OCI-M2 (cell line): ENCODE data around the gene MLXIPL.
"Not testable (repeated sequence)": the region's sequence is repeated elsewhere in the genome, so short reads cannot be mapped to it uniquely, and the experiment has no call there.

ENCODE experiments used
- DNase-seq: peaks from one replicate; lab custom pipeline; 2025; ENCODE audit not compliant: unreplicated experiment; lab: John Stamatoyannopoulos, UW

MLXIPL gene

GRCh38 chr7:73582664-73583202, 41.6 kb downstream of the MLXIPL start:
- no peak for DNase-seq

GRCh38 chr7:73581006-73581405, 43.3 kb downstream of the MLXIPL start:
- not testable (repeated sequence) for DNase-seq

GRCh38 chr7:73578342-73579128, 45.8 kb downstream of the MLXIPL start, which contains the start of gene TBL2:
TBL2 (minus strand) TSS chr7:73578579; CDS start chr7:73578549, 30 bp downstream.
- DNase-seq: peak; percentile 86

- DNase-seq: no peak
These were observed 46.5 kb downstream of the MLXIPL start for GRCh38 chr7:73577627-73578341.

- DNase-seq: no peak
These were observed 50.5 kb downstream of the MLXIPL start for GRCh38 chr7:73573791-73574190.

- no peak for DNase-seq
These were observed 51.0 kb downstream of the MLXIPL start for GRCh38 chr7:73573276-73573675.

GRCh38 chr7:73572767-73573186, 51.5 kb downstream of the MLXIPL start:
- no peak for DNase-seq

- no peak for DNase-seq
These were observed 53.3 kb downstream of the MLXIPL start for GRCh38 chr7:73570977-73571376.

GRCh38 chr7:73570521-73570920, 53.8 kb downstream of the MLXIPL start:
- DNase-seq: no peak

GRCh38 chr7:73569042-73569608, 55.2 kb downstream of the MLXIPL start:
- no peak for DNase-seq

GRCh38 chr7:73567846-73568685, 56.3 kb downstream of the MLXIPL start:
- DNase-seq: no peak

GRCh38 chr7:73567140-73567539, 57.2 kb downstream of the MLXIPL start:
- DNase-seq: no peak

- DNase-seq: not testable (repeated sequence)
These were observed 57.9 kb downstream of the MLXIPL start for GRCh38 chr7:73566431-73566830.

- DNase-seq: no peak
These were observed 58.5 kb downstream of the MLXIPL start for GRCh38 chr7:73565675-73566340.

- DNase-seq: no peak
These were observed 64.0 kb downstream of the MLXIPL start for GRCh38 chr7:73560109-73560835.

GRCh38 chr7:73557397-73558257, 66.7 kb downstream of the MLXIPL start, which contains the start of gene BCL7B:
BCL7B (minus strand) TSS chr7:73557690; CDS start chr7:73557578, 112 bp downstream.
- DNase-seq: no peak

- DNase-seq: peak; percentile 41
These were observed 67.3 kb downstream of the MLXIPL start for GRCh38 chr7:73557108-73557396.

GRCh38 chr7:73556208-73557107, 67.9 kb downstream of the MLXIPL start:
- no peak for DNase-seq
